Measurements from ENCODE around the gene OR6C70. TPM values are rescaled to one million over a fixed set of nuclear protein-coding genes. Genes with fewer than 3 reads are reported as not detected.

Gene OR6C70
- total RNA-seq, 1 donor from 2014 or later, result not detected

GRCh38 chr12:55420307-55420962 lies 49.5 kb downstream of the OR6C70 start:
- no peak for DNase-seq (ENCODE audit: low read depth)

Other genes starting within 250 kb of the OR6C70 start
- not detected in 2 replicates for gene OR10A7, start 249.1 kb downstream of the OR6C70 start, total RNA-seq
- not detected in 2 replicates for gene OR6C74, start 225.5 kb downstream of the OR6C70 start, total RNA-seq
- not detected in 2 replicates for gene OR6C6, start 173.6 kb downstream of the OR6C70 start, total RNA-seq
- not detected in 2 replicates for gene OR6C1, start 155.8 kb downstream of the OR6C70 start, total RNA-seq
- gene OR6C3, start 139.4 kb downstream of the OR6C70 start, total RNA-seq, result not detected in 2 replicates
- gene OR6C75, start 107.2 kb downstream of the OR6C70 start, total RNA-seq, result not detected in 2 replicates
- gene OR6C65, start 69.6 kb downstream of the OR6C70 start, total RNA-seq, result not detected in 2 replicates
- gene OR6C76, start 43.9 kb downstream of the OR6C70 start, total RNA-seq, result not detected in 2 replicates
- gene OR6C2, start 26.1 kb downstream of the OR6C70 start, total RNA-seq, result not detected in 2 replicates
- not detected in 2 replicates for gene OR6C68, start 22.2 kb upstream of the OR6C70 start, total RNA-seq
- not detected in 2 replicates for gene OR6C4, start 79.5 kb upstream of the OR6C70 start, total RNA-seq
- gene OR2AP1, start 102.3 kb upstream of the OR6C70 start, total RNA-seq, result not detected in 2 replicates
- not detected in 2 replicates for gene OR10P1, start 166.8 kb upstream of the OR6C70 start, total RNA-seq
- gene ITGA7, start 237.8 kb upstream of the OR6C70 start, total RNA-seq, result 1,498 and 1,557 TPM in 2 replicates
- gene BLOC1S1, start 245.9 kb upstream of the OR6C70 start, total RNA-seq, result 104 and 106 TPM in 2 replicates

Data from myocyte (in vitro differentiated cells).